Mesendoderm (in vitro differentiated cells): ENCODE results near the gene SLC1A1.
A peak's percentile ranks its signal among the peaks of the same experiment; 100 is the strongest.
"Not testable (repeated sequence)": the region's sequence is repeated elsewhere in the genome, so short reads cannot be mapped to it uniquely, and the experiment has no call there.

Experiments used
- DNase-seq: peaks from one replicate; pipeline ENCODE4 v3.0.0; 2013
- H2AK5ac ChIP-seq: 2 replicates; pipeline ENCODE4 v1.6.1; 2013; ENCODE audit warnings: low read length, inconsistent platforms
- H2BK120ac ChIP-seq: 2 replicates; pipeline ENCODE4 v1.6.1; 2013; ENCODE audit warnings: low read depth, mild to moderate bottlenecking, low read length, moderate library complexity, mixed read lengths
- H2BK15ac ChIP-seq: replicated peaks from 2 replicates; pipeline ENCODE4 v1.6.1; 2013; ENCODE audit warnings: low read depth, mild to moderate bottlenecking, moderate library complexity
- H2BK5ac ChIP-seq: 2 replicates; pipeline ENCODE4 v1.6.1; 2013; ENCODE audit warnings: low read length, inconsistent platforms
- H3K18ac ChIP-seq: 2 replicates; pipeline ENCODE4 v1.6.1; 2013; ENCODE audit warnings: mild to moderate bottlenecking, low read length, mixed read lengths
- H3K23ac ChIP-seq: one replicate; pipeline ENCODE4 v1.6.1; 2013; ENCODE audit warnings: low read length
- H3K27ac ChIP-seq: 2 replicates; pipeline ENCODE4 v1.5.1; 2013; ENCODE audit warnings: low read depth, mild to moderate bottlenecking, inconsistent platforms, low read length, moderate library complexity
- H3K27me3 ChIP-seq: 2 replicates; pipeline ENCODE4 v1.6.1; 2013; ENCODE audit warnings: low read length, control low read depth, mild to moderate bottlenecking, inconsistent platforms; ENCODE audit not compliant: insufficient read depth, poor library complexity
- H3K36me3 ChIP-seq: 2 replicates; pipeline ENCODE4 v1.6.1; 2013; ENCODE audit warnings: low read length, inconsistent platforms; ENCODE audit not compliant: control insufficient read depth, insufficient read depth
- H3K4ac ChIP-seq: one replicate; pipeline ENCODE4 v1.6.1; 2013; ENCODE audit warnings: low read depth, mild to moderate bottlenecking, low read length, moderate library complexity
- H3K4me1 ChIP-seq: 2 replicates; pipeline ENCODE4 v1.6.1; 2013; ENCODE audit warnings: low read depth, low read length, inconsistent platforms; ENCODE audit not compliant: control insufficient read depth
- H3K4me2 ChIP-seq: 2 replicates; pipeline ENCODE4 v1.6.1; 2013; ENCODE audit warnings: low read length
- H3K4me3 ChIP-seq: 2 replicates; pipeline ENCODE4 v1.5.1; 2013; ENCODE audit warnings: mild to moderate bottlenecking, low read length
- H3K56ac ChIP-seq: one replicate; pipeline ENCODE4 v1.6.1; 2013; ENCODE audit warnings: low read length
- H3K79me1 ChIP-seq: 2 replicates; pipeline ENCODE4 v1.6.1; 2013; ENCODE audit warnings: low read length, inconsistent platforms
- H3K79me2 ChIP-seq: 2 replicates; pipeline ENCODE4 v1.6.1; 2013; ENCODE audit warnings: mild to moderate bottlenecking, low read length; ENCODE audit not compliant: control insufficient read depth, insufficient read depth
- H3K9ac ChIP-seq: 2 replicates; pipeline ENCODE4 v1.6.1; 2013; ENCODE audit warnings: low read length, inconsistent platforms
- H4K5ac ChIP-seq: one replicate; pipeline ENCODE4 v1.6.1; 2013; ENCODE audit warnings: low read length
- H4K8ac ChIP-seq: one replicate; pipeline ENCODE4 v1.6.1; 2013; ENCODE audit warnings: low read depth, mild to moderate bottlenecking, control low read depth, low read length, moderate library complexity
- WGBS: extraction: QIAGEN DNeasy Blood & Tissue Kit; methylation state at CpG from one replicate; pipeline ENCODE4 v1.1.7; 2013; ENCODE audit warnings: low lambda C conversion rate, missing lambda C conversion rate; ENCODE audit not compliant: insufficient coverage; ENCODE audit errors: extremely low coverage; 5-methylcytosine and 5-hydroxymethylcytosine counted together

Gene SLC1A1

GRCh38 chr9:4541281-4541680 is 51.0 kb downstream of the SLC1A1 start:
- H2AK5ac ChIP-seq: no peak overlapping the region
- no CpG with 5 or more reads among the region's 3 CpGs for WGBS
- H3K4me3 ChIP-seq: no peak overlapping the region
- H3K56ac ChIP-seq: peak overlapping the region; percentile 58
- H3K23ac ChIP-seq: no peak overlapping the region
- no peak for DNase-seq
- no peaks in the 10 kb centered on the region for H3K79me2 ChIP-seq
- H3K4me2 ChIP-seq: no peak overlapping the region
- H4K8ac ChIP-seq: no peak overlapping the region
- H3K18ac ChIP-seq: no peak overlapping the region
- H3K36me3 ChIP-seq: no peaks in the 10 kb centered on the region
- peaks cover 4% of the 10 kb centered on the region for H3K4me1 ChIP-seq
- no peak overlapping the region for H2BK120ac ChIP-seq
- H3K27me3 ChIP-seq: no peaks in the 10 kb centered on the region
- H2BK15ac ChIP-seq: no peak overlapping the region
- H3K9ac ChIP-seq: no peak overlapping the region
- H2BK5ac ChIP-seq: no peak overlapping the region
- H3K79me1 ChIP-seq: no peaks in the 10 kb centered on the region
- H4K5ac ChIP-seq: no peak overlapping the region
- H3K27ac ChIP-seq: peak overlapping the region; percentile 90
- peak overlapping the region; percentile 98 for H3K4ac ChIP-seq

GRCh38 chr9:4541856-4542255 is 51.6 kb downstream of the SLC1A1 start:
- DNase-seq: peak; percentile 94

GRCh38 chr9:4544714-4545113 is 54.4 kb downstream of the SLC1A1 start:
- DNase-seq, H3K4me2 ChIP-seq, H3K79me2 ChIP-seq, H3K4me3 ChIP-seq, H3K79me1 ChIP-seq, H3K9ac ChIP-seq, H3K18ac ChIP-seq, H3K4ac ChIP-seq, H3K27me3 ChIP-seq, H3K36me3 ChIP-seq, H4K5ac ChIP-seq, H3K56ac ChIP-seq, H3K4me1 ChIP-seq, H2BK15ac ChIP-seq, H2BK120ac ChIP-seq, H3K23ac ChIP-seq, H4K8ac ChIP-seq, H2AK5ac ChIP-seq, H2BK5ac ChIP-seq, H3K27ac ChIP-seq: not testable (repeated sequence)
- WGBS: no CpG with 5 or more reads among the region's 5 CpGs

More at GRCh38 chr9:4541856-4542255, 51.6 kb downstream of the SLC1A1 start:
- Histone ChIP-seq H3K4me3 (no peak overlapping the region), H3K4ac (peak overlapping the region; percentile 98), H3K23ac (no peak overlapping the region), H2BK5ac (peak overlapping the region; percentile 70), H2AK5ac (no peak overlapping the region), H3K36me3 (no peaks in the 10 kb centered on the region), H3K56ac (peak overlapping the region; percentile 58), H2BK15ac (peak overlapping the region; percentile 96), H3K18ac (peak overlapping the region; percentile 87), H3K27ac (peak overlapping the region; percentile 90), H3K4me2 (no peak overlapping the region), H4K8ac (no peak overlapping the region), H3K79me1 (no peaks in the 10 kb centered on the region), H3K79me2 (no peaks in the 10 kb centered on the region), H3K27me3 (no peaks in the 10 kb centered on the region), H3K4me1 (peaks cover 4% of the 10 kb centered on the region), H2BK120ac (peak overlapping the region; percentile 45), H4K5ac (no peak overlapping the region), H3K9ac (peak overlapping the region; percentile 25)
- no CpG with 5 or more reads among the region's 2 CpGs for WGBS

GRCh38 chr9:4547016-4547415 is 56.7 kb downstream of the SLC1A1 start:
- H3K56ac ChIP-seq: no peak overlapping the region
- H4K8ac ChIP-seq: no peak overlapping the region
- no peak overlapping the region for H4K5ac ChIP-seq
- H3K4me2 ChIP-seq: no peak overlapping the region
- no peak overlapping the region for H3K4me3 ChIP-seq
- no peaks in the 10 kb centered on the region for H3K27me3 ChIP-seq
- H3K36me3 ChIP-seq: no peaks in the 10 kb centered on the region
- H2BK15ac ChIP-seq: no peak overlapping the region
- H3K79me2 ChIP-seq: no peaks in the 10 kb centered on the region
- no peak overlapping the region for H3K9ac ChIP-seq
- H3K4me1 ChIP-seq: no peaks in the 10 kb centered on the region
- no peak overlapping the region for H2BK120ac ChIP-seq
- H2AK5ac ChIP-seq: no peak overlapping the region
- H3K79me1 ChIP-seq: no peaks in the 10 kb centered on the region
- H3K27ac ChIP-seq: no peak overlapping the region
- whole genome bisulfite sequencing: no CpG with 5 or more reads among the region's 1 CpG
- DNase-seq: no peak
- no peak overlapping the region for H3K18ac ChIP-seq
- no peak overlapping the region for H3K23ac ChIP-seq
- no peak overlapping the region for H2BK5ac ChIP-seq
- H3K4ac ChIP-seq: no peak overlapping the region

- Histone ChIP-seq H3K36me3 (no peaks in the 10 kb centered on the region), H2BK120ac (no peak overlapping the region), H3K4me1 (no peaks in the 10 kb centered on the region), H3K18ac (no peak overlapping the region), H2BK5ac (no peak overlapping the region), H2BK15ac (no peak overlapping the region), H3K27ac (no peak overlapping the region), H3K4me2 (no peak overlapping the region), H4K8ac (no peak overlapping the region), H3K9ac (no peak overlapping the region), H4K5ac (no peak overlapping the region), H2AK5ac (no peak overlapping the region), H3K79me2 (no peaks in the 10 kb centered on the region), H3K27me3 (no peaks in the 10 kb centered on the region), H3K56ac (no peak overlapping the region), H3K4ac (no peak overlapping the region), H3K23ac (no peak overlapping the region), H3K79me1 (no peaks in the 10 kb centered on the region), H3K4me3 (no peak overlapping the region)
- DNase-seq: peak; percentile 75
- WGBS: no CpG with 5 or more reads among the region's 11 CpGs
Measured at GRCh38 chr9:4548811-4549725, 58.8 kb downstream of the SLC1A1 start.
